ENCODE measurements around the gene ECE1.

- TF ChIP-seq CTCF (IDR thresholded peaks at IDR 0.05 in 2 of 3, conservative IDR thresholded peaks at IDR 0.05 in 1 of 3; ENCODE audit: insufficient read depth in 2 of 3, low read depth in 1 of 3, low read length in 3 of 3) (peak in 2 of 3 experiments; percentile 9 to 48; a peak in 2 of 6 replicates), USF2 (CRISPR knock-in tag; IDR thresholded peaks at IDR 0.05) (no peak), MLX (CRISPR knock-in tag; conservative IDR thresholded peaks at IDR 0.05) (no peak)
Measured at GRCh38 chr1:21302747-21303715, 12.8 kb upstream of the ECE1 start.
